Left kidney (tissue), 2 donors: Measurements from ENCODE around the gene PTPRM. TPM values are rescaled to one million over a fixed set of nuclear protein-coding genes. Genes with fewer than 3 reads are reported as not detected.
A peak's percentile ranks its signal among the peaks of the same experiment; 100 is the strongest.

Source experiments
- DNase-seq: peaks from one replicate; pipeline ENCODE4 v3.0.0-alpha.2; 2013
- polyA plus RNA-seq: library from polyadenylated mRNA; unstranded; fragments of 120-200 nt; gene quantifications from one replicate; pipeline ENCODE4 v1.2.1, GENCODE V29; 2013; ENCODE audit not compliant: insufficient read length

Gene PTPRM
- polyA plus RNA-seq, 1 donor, result 107 TPM

DNA sequence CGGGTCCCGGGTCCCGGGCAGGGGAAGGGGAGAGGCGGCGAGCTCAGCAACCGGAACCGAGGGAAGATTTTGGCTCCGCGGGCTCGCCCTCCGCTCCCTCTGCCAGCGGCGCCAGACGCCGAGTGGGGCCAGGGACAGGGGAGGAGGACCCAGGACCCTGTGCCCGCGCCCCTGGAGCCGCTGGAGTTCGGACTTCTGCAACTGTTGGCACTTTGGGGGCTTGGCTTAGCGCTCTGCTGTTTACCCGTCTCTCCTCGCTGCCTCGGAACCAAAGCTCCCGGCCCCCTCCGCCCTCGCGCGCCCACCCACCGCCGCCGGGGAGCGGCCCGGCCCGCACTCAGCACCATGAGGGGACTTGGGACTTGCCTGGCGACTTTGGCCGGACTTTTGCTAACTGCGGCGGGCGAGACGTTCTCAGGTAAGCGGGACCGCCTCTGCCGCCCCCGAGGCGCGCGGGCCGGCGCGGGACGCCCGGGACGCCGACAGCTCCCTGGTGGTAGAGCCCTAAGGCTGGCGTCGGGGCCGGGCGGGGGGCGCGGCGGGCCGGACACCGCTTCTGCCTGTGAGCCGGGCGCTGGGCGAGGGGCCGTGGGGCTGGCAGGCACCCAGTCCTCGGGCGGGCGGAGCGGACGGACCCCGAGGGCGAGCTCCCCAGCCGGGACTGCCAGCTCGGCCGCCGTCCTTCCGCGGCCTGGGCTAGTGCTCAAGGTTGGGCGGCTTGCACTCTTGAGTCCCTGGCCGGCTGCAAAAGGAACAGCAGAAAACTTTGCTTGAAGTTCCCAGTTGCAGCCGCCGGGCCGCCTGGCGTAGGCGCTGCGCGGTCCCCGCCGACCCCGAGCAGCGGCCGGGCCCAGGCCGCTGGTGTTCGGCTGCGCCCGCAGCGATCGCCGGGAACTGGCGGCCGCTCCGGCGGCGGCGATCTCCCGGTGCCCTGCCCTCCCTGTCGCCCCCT, 634 bp downstream of the PTPRM start:
- peak; percentile 55 for DNase-seq

DNA sequence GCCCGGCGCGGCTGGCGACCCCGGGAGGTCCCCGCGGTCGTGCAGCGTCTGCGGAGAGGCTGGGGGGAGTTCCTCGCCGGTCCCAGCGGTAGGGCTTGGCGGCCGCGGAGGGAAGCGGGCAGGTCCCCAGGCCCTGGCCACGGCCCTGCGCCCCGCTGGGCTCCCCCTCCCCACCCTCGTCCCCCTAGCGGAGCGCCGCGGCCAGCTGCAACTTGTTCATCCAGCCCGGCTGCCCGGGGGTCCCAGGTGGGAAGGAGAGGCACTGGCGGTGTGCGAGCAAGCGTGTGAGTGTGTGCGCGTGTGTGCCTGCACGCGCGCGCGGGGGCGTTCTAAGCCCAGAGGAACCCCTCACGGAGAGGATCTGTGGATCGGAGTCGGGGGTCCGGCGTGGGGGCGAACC, 1.3 kb downstream of the PTPRM start:
- peak; percentile 70 for DNase-seq

DNA sequence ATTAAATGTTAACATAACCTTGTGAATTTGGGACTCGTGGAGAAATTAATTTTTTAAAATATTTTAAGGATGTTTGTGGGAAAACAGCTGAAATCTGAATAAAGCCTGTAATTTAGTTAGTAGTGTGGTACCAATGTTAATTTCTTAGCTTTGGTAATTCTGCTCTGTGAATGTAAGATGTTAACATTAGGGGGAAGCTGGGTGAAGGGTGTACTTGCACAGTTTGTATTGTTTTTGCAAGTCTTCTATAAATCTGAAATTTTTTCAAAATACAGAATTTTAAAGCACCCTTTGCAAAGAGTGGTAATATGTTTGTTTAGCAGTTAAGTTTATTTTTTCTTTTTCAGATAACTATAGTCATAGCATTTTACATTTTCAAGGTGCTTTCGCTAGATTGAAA, 4.5 kb downstream of the PTPRM start:
- DNase-seq, result no peak

DNA sequence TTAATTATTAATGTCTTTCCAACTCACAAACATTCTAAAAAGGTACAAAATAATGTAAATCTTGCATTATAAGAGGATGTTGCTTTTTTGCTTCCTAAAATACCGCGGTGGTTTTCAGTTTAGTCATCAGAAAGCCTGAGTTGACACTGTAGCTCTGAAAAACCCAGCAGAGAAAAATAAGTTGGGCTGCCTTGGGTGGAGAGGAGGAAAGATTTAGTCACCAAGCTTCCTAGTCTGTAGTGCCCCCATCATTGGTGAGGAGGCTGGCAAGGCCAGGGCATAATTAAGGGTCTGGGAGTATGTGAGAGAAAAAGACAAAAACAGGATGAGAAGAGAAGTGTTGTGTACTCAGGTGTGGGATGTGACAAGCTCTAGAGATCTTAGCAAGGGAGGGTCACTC, 5.7 kb downstream of the PTPRM start:
- DNase-seq, result no peak

DNA sequence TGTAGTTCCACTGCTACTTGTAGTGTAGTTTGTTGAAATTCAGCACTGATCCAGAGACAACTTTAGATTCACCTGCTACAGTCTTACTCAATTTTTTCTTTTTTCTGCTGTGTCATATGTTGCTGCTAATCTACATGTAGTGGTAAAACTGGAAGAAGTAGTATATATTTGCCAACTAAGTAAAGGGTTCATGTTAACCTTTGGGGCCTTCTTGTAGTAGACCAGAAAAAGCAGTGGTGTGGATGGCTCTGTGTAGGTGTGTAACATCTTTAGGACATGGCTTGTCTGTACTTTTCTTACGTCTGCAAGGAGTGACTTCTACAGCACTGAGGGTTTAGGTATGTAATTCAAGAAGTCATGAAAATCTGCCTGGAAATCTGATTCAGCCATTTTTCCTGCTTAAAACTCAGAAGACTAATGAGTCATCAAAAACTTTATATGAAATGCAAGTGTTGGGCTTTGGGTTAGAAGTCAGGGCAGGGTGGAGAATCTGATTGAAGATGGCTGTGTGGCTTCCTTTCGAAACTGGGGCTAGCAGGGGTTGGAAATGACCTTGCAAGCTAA, 8.4 kb downstream of the PTPRM start:
- no peak for DNase-seq

DNA sequence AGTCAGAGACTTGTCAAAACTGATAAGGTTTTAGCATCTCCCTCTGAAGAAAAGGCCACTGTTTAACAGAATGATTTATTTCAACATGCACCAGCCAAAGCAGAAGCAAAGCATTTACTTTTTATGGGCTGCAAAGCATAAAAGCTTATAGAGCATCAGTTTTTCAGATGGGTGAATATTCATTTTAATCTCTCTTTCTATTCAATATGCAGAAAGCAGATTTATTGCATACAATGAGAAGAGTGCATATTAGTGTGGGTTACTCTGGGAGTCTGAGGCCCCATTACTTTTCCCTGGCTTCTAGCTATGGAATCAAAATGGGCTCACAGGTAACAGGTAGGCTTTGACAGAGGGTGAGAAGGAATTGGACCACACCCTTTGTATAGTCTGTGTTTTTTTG, 9.0 kb downstream of the PTPRM start:
- DNase-seq, result no peak

DNA sequence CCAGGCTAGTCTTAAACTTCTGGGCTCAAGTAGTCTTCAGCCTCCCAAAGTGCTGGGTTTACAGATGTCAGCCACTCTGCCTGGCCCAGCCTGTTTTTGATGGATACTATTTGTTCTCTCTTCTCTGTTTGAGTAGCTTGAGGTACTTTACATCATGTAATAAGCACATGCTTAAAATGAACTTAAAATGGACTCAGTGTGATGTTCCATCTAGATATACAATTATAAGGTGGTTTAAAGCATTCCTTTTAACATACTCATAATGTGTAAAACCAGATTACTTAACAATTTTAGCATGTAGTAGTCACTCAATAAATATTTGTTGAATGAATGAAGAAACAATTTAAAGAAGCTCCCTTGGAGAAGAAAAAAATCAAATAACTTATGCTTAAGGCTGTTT, 9.6 kb downstream of the PTPRM start:
- no peak for DNase-seq

DNA sequence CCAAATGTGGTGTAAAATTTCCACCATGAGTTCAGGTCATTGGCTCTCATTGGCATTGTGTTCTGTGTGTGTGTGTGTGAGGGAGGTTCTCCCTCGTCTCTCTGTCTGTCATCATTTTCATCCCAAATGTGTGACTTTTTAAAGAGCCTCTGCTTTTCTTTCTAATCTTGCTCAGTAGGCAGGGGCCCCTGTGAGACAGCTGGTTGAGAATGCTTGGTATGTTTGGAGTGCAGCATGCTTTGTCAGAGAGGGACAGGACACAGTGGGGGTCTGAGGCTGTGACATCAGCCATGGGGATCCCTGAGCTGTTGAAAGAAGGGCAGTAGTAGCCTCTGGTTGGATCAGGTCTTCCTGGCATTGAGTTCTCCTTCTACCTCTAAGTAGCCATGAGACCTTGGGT, 10.6 kb downstream of the PTPRM start:
- no peak for DNase-seq

DNA sequence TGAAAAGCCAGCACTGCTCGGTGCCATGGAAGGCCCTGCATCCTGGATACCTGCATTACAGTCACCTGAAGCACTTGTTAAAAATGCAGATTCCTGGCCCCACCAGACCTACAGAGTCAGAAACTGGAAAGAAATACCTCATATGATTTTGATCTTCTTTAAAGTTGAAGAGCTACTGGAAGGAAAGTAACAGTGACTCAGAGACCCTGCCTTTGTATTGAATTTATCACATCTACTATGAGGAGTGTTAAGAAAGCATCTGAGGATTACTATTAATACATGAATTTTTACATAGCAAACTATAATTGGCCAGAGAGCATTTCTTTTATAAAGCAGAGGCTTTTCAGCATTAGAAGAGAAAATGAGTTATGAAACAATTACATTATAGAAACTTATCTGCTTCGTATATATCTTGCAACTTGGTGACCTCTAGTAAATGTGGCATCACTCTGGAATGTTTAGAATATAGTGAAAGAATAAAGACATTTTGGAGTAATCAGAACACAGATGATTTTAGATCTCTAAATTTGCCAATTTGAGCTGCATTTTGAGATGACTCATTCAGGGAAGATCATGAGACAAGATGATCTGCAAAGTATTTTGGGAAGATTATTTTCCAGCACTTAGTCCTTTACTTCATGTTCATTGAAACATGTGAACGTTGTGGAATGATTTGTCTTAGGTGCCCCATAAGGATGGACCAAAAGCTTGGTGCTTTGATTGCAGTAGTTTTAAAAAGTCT, 12.2 kb downstream of the PTPRM start:
- DNase-seq, result no peak

DNA sequence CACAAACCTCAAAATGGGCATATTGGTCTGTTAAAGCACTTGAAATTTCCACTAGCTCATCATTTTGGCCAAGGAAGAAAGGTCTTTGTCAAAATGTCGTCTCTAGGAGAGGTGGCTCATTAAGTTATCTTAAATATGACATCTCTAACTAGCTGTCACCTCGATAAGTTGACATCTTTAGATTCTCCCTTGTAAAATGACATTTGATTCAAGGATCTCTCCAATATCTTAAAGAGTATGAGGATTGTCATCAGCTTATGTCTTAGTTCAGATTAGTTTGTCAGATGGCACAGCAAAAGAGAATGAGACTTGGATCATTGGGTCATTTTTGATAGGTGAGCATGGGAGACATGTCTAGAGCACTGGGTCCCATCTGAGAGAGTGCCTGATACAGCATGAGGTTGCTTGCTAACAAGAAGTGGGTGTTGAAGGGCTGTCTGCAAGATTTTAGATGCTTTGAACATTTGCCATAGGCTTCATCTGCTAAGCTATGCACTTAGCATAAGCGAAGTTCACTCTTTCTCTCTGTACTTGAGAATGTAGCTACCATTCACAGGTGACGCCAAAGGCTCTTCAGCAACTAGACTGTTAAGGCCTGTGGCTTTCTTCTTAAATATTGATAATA, 12.9 kb downstream of the PTPRM start:
- DNase-seq, result no peak

DNA sequence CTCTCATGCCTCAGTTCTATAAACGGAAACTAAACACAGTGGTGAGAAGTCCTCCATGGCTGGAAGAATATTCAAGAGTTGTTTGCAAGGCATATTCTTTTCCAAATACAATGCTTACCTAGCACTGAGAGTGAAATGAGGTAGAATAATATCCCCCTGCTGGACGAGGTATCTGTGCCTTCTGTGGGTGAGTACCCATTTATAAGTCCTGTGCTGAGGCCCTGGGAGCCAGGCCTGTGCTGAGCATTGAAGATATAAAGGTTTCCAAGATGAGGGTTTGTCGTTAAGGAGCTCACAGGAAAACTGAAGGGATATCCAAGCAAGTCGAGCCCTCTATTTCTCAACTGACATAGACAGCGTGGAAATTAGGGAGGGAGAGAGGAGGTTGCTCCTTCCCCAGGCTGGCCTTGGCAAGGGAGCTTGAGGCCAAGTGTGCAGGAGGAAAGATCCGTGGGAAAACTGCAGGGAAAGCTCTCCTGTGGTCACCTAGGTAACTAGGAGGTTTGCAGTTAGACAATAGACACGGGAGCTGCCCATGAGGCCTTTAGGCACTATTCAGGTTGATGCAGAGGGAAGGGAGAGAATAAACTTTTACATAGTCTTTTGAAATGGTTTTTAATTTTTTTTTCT, 17.6 kb downstream of the PTPRM start:
- DNase-seq, result no peak

DNA sequence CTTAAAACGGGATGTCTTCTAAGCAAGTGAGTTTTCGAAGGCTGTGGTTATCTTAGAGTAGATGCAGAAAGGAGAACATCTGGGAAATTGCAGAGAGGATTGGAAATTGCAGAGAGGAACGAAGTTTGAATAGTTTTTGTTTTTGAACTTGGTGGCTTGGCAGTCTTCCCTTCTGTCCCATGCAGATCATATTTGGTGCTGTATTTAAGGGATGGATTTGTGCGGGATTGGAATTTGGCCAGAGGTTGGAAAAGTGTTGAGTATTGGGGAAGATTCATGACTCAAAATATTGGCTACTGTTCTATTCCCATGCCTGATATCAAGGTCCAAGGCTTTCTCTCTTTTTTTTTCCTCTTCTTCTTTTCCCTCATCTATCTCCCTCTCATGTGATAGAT, 18.2 kb downstream of the PTPRM start:
- DNase-seq, result no peak

DNA sequence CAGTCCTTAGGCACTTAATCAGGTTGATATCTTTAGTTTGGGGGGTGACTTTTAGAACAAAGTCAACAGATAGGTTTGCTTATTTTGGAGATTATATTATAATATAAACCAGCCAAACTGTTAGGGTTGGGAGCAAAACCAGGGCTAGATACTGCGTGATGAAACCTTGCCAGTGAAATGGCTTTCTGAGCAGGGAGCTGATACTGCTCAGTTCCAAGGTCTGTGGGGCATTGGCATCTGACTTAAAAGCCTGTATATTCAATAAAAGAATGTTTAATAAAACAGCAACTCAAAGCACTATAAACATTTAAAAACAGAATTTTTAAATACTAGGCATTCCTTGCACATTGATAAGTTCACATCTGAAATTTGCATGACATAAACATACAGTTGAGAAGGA, 19.3 kb downstream of the PTPRM start:
- DNase-seq, result no peak

DNA sequence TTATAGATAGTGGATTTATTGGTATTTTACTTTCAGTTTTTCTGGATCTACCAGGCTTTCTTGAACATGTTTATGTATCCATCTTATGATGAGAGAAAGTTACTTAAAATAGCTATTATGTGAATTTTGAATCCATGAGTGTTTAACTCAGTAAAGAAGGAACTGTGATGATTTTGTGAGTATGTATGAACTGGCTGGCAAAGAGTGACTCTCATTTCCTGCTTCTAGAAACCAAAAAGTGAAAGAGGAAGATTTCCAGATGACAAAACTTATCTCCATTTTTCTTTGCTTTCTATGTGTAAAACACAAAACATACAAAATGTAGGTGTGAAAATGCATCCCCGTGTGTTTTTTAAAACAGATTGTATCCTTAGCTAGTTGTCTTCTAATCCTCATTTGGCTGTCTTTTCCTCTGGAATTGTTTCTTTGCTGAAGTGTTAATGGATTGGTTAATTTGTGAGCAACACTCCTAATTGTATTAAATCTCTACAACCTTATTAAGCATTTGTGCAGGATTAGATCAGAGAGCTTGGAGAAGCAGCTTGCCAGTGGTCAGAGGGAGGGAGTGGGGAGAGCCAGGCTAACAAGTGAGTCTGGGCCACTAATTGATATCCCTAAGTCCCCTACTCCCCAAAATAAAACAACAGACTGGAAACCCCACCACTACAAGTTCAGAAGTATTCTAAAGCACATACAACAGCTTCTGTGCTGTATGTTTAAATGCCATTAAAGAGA, 23.9 kb downstream of the PTPRM start:
- no peak for DNase-seq

DNA sequence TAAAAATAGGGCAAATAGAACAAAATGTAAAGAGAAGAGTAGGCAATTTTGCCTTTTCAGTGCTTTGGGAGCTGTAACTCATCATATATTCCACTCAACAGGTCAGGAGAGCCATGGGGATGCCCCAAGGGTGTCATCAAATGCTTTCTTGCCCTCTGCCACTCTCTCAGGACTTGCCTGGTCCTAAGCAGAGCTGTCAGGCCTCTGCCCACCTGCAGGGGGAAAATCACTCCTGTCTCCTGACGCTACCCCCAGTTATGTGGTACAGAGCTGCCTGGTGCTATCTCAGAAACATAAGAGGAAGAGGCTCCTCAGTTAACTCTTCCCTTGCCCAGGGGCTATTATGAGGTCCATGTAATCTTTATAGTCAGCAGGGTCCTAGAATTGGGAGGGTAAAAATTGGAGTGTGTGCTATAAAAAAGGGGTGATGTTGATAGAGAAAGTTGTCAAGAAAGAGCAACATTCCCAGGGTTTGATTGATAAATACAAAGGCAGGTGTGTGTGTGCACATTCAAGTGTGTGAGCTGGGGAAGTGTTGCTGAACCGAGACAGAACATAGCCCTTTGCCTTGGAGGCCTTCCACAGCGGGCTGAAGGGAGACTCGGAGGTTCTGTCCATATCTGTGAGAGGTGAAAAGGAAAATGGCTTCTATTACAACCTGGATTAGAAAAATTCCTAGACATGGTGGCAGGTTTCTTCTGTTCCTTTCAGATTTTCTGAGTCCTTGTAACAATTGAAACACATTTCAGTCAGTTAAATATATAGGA, 25.4 kb downstream of the PTPRM start:
- DNase-seq, result no peak

DNA sequence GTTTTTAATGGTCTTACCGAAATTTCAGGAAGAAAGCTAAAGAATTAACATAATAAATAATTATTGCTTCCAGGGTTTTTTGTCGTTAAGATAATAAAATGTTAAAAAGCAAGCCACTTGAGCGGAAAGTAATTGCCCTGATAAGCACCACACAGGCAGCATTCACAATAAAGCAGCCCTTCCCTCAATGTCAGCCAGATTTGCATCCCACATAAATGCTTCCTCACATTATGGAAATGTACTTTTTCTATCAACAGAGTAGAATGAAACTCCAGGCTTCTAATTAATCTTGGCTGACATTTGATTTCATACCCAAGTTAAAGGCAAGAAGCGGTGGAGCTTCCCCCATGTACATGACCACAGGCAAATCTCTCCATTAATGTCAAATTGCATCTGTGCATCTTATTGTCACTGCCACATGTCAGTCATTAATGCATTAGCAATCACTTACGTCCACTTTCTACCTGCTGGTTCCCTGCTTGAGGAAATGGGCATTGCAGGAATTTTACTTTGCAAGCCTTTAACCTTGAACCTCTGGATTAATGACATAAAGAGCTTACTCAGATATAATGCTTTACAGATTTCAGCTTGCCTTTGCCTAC, 26.2 kb downstream of the PTPRM start:
- DNase-seq, result no peak

DNA sequence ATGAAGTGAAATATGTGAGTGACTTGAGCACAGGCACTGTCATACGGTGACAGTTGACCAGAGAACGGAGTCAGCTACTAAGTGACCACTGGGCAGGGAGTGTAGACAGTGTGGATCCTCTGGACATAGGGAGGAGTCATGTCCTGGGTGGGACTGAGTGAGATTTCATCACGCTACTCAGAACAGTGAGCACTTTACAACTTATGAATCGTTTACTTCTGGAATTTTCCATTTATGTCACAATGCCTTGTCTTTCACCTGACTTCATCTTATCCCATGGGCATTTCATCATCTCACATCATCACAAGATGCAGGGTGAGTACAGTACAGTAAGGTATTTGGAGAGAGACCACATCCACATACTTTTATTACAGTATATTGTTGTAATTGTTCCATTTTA, 29.0 kb downstream of the PTPRM start:
- DNase-seq, result no peak

DNA sequence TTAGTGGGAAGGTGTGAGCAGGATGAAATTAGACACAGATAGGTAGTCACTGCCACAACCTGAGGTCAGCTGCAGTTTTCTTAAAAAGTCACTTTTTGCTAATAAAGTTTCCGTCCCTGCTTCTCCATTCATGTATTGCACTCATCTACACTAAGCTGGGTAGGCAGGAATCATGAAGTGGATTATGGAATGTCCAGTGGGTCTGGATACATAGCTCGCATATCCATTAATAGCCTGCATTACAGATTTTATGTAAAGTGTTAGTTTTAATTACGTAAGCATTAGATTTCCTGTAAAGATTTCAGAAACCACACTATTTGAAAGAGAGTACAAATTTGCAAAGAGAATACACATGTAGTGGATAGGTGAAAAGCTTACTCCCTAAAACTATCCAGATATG, 30.4 kb downstream of the PTPRM start:
- no peak for DNase-seq

DNA sequence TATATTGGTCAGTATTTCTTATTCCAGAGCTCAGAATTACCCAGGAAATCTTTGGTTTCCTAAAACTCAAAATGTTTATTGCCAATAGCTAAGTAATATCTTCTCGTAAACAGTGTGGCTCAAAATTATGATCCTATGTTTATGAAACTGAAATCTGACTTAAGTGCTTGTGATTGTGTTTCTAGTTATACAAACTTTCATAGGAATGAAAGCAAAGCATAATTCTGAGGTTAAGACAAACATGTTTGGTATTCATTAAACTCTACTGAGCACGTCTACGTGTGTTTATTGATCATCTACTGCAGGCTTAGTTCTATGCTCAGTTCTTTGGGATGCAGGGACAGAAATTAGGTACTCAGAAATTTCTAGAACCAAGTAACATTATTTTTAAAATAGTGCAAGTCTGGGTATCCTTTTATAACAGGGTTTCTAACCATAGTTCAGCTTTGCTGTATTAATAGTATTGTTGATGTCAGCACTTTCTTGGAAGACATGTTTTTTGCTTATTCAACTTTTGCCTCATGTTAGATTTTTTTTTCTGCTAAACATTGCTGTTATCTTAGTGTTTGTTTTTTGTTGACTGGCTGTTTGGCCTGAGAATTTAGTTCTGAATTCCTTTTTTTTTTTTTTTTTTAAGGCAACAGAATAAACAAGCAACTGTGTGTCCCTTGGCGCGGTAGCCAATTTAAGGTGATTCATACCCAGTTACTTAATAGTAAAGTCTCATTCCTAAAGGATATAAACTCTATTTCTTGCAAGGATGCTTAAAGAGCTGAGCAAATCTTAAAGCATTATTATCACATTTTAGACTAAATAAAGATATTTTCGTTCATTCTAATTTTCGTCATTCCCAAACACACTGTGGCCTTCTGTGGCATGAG, 31.3 kb downstream of the PTPRM start:
- DNase-seq, result no peak
